Coronary artery (tissue), 2 donors: Measurements from ENCODE around the gene SCRT2.

ENCODE experiments used
- DNase-seq: peaks from one replicate; pipeline ENCODE4 v3.0.0-alpha.2; 2017; ENCODE audit warnings: low spot score
- H3K27ac ChIP-seq, 2 donors: fragments of 200-600 bp; sonication (generic); one replicate each; pipeline ENCODE4 v1.5.1; 2016 to 2019
- H3K4me3 ChIP-seq: fragments of 200-600 bp; sonication (generic); 2 replicates; pipeline ENCODE4 v1.5.1; 2016; ENCODE audit warnings: mild to moderate bottlenecking, moderate library complexity
- CTCF ChIP-seq: fragments of 200-600 bp; sonication (generic); IDR thresholded peaks from one replicate; pipeline ENCODE4 v1.5.1; 2019; ENCODE audit warnings: antibody characterized with exemption

Gene SCRT2

GRCh38 chr20:617934-618690, 57.5 kb downstream of the SCRT2 start:
- DNase-seq: no peak
- H3K4me3 ChIP-seq: no peak overlapping the region

GRCh38 chr20:615514-615913, 60.1 kb downstream of the SCRT2 start:
- DNase-seq: no peak
- Histone ChIP-seq H3K27ac (no peak overlapping the region), H3K4me3 (no peak overlapping the region)
- no peak for TF ChIP-seq CTCF

More at GRCh38 chr20:617934-618690, 57.5 kb downstream of the SCRT2 start:
- no peak overlapping the region for H3K27ac ChIP-seq
- TF ChIP-seq CTCF: no peak

- Histone ChIP-seq H3K4me3 (no peak overlapping the region), H3K27ac (no peak overlapping the region)
- no peak for DNase-seq
- TF ChIP-seq CTCF: no peak
These were observed 63.8 kb downstream of the SCRT2 start for GRCh38 chr20:611843-612185.
